Hepatocyte (in vitro differentiated cells): ENCODE data around the gene SIL1.

Experiments used
- CTCF ChIP-seq: fragments of 200-600 bp; sonication (generic); IDR thresholded peaks from 2 replicates; pipeline ENCODE4 v1.5.1; 2016; ENCODE audit warnings: antibody characterized with exemption, mild to moderate bottlenecking; ENCODE audit not compliant: poor library complexity
- EZH2phosphoT487 ChIP-seq: fragments of 200-600 bp; sonication (generic); IDR thresholded peaks from one replicate; pipeline ENCODE4 v1.6.1; 2018; ENCODE audit warnings: antibody characterized with exemption, mild to moderate bottlenecking, low read depth, moderate library complexity; ENCODE audit not compliant: unreplicated experiment, severe bottlenecking

DNA sequence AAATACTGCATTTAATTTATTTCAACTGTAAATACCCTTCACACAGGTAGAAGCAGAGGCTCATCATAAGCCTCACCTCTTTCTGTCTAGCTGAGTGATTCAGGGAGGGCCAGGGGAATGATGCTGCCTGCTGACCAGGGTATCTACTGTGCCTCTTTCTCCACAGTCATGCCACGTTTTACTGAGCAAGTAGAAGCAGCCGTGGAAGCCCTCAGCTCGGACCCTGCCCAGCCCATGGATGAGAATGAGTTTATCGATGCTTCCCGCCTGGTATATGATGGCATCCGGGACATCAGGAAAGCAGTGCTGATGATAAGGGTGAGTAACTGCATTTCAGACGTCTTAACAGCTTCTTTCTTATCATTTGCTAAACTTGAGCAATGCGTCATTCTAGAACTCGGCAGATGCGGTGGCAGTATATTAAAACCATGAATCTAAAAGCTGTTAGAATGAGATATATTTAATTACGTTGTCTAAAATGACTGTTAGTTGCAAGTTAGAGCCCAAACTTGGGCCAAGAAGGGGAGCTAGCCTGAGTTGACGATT, 273.0 kb downstream of the SIL1 start:
- TF ChIP-seq CTCF (no peak), EZH2phosphoT487 (no peak)
